ENCODE data around the gene CCDC40.
A peak's percentile ranks its signal among the peaks of the same experiment; 100 is the strongest.

The CCDC40 gene

DNA sequence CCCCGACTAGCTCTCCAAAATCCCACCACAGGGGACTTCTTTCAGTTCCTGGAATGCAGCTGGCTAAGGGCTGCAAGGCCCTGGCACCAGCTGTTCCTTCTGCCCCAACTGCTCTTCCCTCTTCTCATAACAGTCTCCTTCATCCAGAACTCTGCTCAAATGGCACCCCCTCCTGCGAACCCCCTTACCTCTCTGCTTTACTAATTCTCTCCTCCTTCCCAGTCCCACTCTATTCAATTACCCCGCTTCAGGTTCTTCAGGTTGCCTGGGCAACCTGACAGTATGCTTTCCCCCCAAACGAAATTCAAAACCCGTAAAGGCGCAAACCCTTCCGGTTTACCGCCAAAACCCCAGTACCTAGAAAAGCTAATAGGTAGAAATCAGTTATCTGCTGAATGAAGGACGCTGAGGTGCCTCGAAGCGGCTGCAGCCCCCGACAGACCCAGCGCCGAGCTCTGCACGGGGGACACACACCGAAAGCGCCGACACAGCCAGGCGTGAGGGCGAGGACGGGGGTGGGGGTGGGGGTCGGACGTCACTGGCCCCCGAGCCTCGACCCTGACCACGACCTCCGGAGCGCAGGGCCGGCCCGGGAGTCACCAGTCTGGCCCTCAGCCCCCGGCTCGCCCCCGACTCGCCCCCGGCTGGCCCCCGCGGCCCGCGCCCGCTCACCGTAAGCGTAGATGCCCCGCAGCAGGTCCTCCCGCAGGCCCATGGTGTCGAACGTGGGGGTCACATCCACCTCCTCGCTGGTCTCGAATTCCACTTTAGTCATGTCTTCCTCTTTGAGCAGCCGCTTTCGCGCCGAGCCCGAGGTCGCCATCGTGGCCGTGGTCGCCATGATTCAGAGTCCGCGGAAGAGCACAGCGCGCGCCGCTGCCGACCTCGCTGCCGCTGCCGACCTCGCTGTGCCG, 109.9 kb downstream of the CCDC40 start:
- DNase-seq: peak; percentile 53

DNA sequence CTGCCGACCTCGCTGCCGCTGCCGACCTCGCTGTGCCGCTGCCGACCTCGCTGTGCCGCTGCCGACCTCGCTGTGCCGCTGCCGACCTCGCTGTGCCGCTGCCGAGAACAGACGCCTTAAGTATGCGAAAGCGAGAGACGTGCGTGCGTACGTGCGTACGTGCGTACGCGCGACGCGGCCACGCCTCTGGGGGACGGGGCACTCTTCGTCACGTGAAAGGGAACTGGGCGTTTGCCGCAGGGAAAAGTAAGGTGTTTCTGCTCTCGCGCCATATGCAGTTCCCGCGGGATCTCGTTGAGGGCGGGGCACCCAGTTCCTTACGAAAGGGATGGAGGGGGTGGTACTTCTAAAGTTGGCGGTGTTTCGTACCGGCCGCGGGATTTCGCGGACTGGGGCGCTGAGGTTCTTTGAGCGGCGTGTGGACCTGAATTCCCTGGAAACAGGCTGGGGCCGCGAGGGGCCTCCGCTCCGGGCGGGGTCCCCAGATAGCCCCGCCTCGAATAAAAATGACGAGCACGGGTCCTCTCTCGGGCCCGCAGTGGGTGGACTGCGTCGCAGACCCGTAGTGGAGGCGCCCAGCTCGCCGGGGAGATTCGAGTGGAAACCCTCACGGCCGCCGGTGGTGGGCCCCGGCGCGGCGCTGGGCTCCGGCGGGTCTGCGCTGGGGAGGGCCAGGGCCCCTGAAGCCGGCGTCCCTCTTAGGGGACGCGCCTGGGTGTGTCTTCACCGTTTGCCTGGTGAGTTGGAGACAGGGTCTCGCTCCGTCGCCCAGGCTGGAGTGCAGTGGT, 110.8 kb downstream of the CCDC40 start, which contains the start of gene EIF4A3:
EIF4A3 (minus strand) TSS at position 94 of the 788 bp plus-strand sequence. CDS start 167 bp downstream, outside the sequence.
- DNase-seq: peak; percentile 96
